Body of pancreas (tissue), 4 donors: ENCODE data around the gene KLRF2. TPM values are rescaled to one million over a fixed set of nuclear protein-coding genes. Genes with fewer than 3 reads are reported as not detected.

Experiments
- ATAC-seq: fragments of 150-250 bp; one replicate; pipeline ENCODE4 v1.9.1; 2016
- DNase-seq, 4 donors: peaks; one replicate each; pipeline ENCODE4 v3.0.0-alpha.2; 2019
- H3K27ac ChIP-seq, 4 donors: fragments of 200-600 bp; sonication (generic); 1 replicate in 3 of 4; 2 replicates in 1 of 4; pipeline versions ENCODE4 v1.5.1 to v1.6.1; 2016 to 2019; ENCODE audit warnings: mild to moderate bottlenecking in 1 of 4, mixed read lengths in 1 of 4, moderate library complexity in 1 of 4
- H3K27me3 ChIP-seq, 2 donors: fragments of 200-600 bp; sonication (generic); one replicate each; pipeline ENCODE4 v1.6.0; 2016; ENCODE audit warnings: mild to moderate bottlenecking in 1 of 2
- H3K36me3 ChIP-seq, 2 donors: fragments of 200-600 bp; sonication (generic); replicated peaks in 1 of 2; 2 replicates each; pipeline ENCODE4 v1.5.1; 2016; ENCODE audit warnings: low read depth in 2 of 2; ENCODE audit not compliant: insufficient read depth in 1 of 2
- H3K4me1 ChIP-seq: fragments of 200-600 bp; sonication (generic); one replicate; pipeline ENCODE4 v1.6.0; 2016
- H3K4me3 ChIP-seq, 2 donors: fragments of 200-600 bp; sonication (generic); 1 replicate in 1 of 2; 2 replicates in 1 of 2; pipeline ENCODE4 v1.5.1; 2016 to 2019
- H3K9me3 ChIP-seq, 3 donors: fragments of 200-600 bp; sonication (generic); 1 replicate in 2 of 3; 2 replicates in 1 of 3; pipeline ENCODE4 v1.5.1; 2016
- CTCF ChIP-seq, 7 experiments: fragments of 450-650 bp in 4 of 7; fragments of 200-600 bp in 3 of 7; sonication (generic) in 3 of 7; IDR thresholded peaks; one replicate each; pipeline ENCODE4 v1.5.1; 2016 to 2019; ENCODE audit warnings: antibody characterized with exemption in 7 of 7
- POLR2A ChIP-seq, 3 donors: fragments of 450-650 bp; IDR thresholded peaks; one replicate each; pipeline ENCODE4 v1.6.1; 2016; ENCODE audit warnings: antibody characterized with exemption in 3 of 3, mild to moderate bottlenecking in 2 of 3
- WGBS, 2 donors: methylation state at CpG; one replicate each; pipeline ENCODE4 v1.1.5; 2017; 5-methylcytosine and 5-hydroxymethylcytosine counted together
- intact Hi-C: fragments of 100-400 bp; cut with DNase I; formaldehyde crosslinking; loops from one replicate; pipeline ENCODE4 v1.15.1; 2023
- total RNA-seq, 2 donors: library from RNA; depleted of rRNA; stranded (reverse); fragments of >200 nt; gene quantifications; one replicate each; pipeline ENCODE4 v1.1.0, GENCODE V29; 2016

Gene KLRF2
- total RNA-seq, 2 donors from 2014 or later: not detected

GRCh38 chr12:9933958-9934357 is 52.7 kb downstream of the KLRF2 start:
- TF ChIP-seq POLR2A (IDR thresholded peaks at IDR 0.05): no peak
- no peak for TF ChIP-seq CTCF (IDR thresholded peaks at IDR 0.05)
- intact Hi-C loops: no loop called here

GRCh38 chr12:9935026-9935425 is 53.7 kb downstream of the KLRF2 start:
- 71 to 85% methylated on average over 2 of the region's 2 CpGs for WGBS, 2 donors
- Histone ChIP-seq H3K4me3 (no peak overlapping the region), H3K27ac (no peak overlapping the region), H3K4me1 (no peaks in the 10 kb centered on the region), H3K27me3 (no peaks in the 10 kb centered on the region), H3K36me3 (no peaks in the 10 kb centered on the region), H3K9me3 (no peaks in the 10 kb centered on the region)
- intact Hi-C loops: no loop called here
- no peak for ATAC-seq
- TF ChIP-seq CTCF (IDR thresholded peaks at IDR 0.05): no peak
- no peak for TF ChIP-seq POLR2A (IDR thresholded peaks at IDR 0.05)
- DNase-seq: no peak

More at GRCh38 chr12:9933958-9934357, 52.7 kb downstream of the KLRF2 start:
- no peaks in the 10 kb centered on the region for H3K27me3 ChIP-seq
- 76 to 88% methylated on average over 2 of the region's 2 CpGs for WGBS, 2 donors
- no peaks in the 10 kb centered on the region for H3K9me3 ChIP-seq
- ATAC-seq (no peak), DNase-seq (no peak)
- H3K4me3 ChIP-seq: no peak overlapping the region
- no peaks in the 10 kb centered on the region for H3K36me3 ChIP-seq
- no peaks in the 10 kb centered on the region for H3K4me1 ChIP-seq
- H3K27ac ChIP-seq: no peak overlapping the region

GRCh38 chr12:9936591-9936990 is 55.3 kb downstream of the KLRF2 start:
- intact Hi-C loops: no loop called here
- Histone ChIP-seq H3K36me3 (no peaks in the 10 kb centered on the region), H3K4me3 (no peak overlapping the region), H3K27me3 (no peaks in the 10 kb centered on the region), H3K4me1 (no peaks in the 10 kb centered on the region), H3K9me3 (no peaks in the 10 kb centered on the region), H3K27ac (no peak overlapping the region)
- WGBS, 2 donors: 57 to 68% methylated on average over 10 of the region's 10 CpGs
- DNase-seq: no peak
- no peak for ATAC-seq
- no peak for TF ChIP-seq CTCF (IDR thresholded peaks at IDR 0.05)
- TF ChIP-seq POLR2A (IDR thresholded peaks at IDR 0.05): no peak

GRCh38 chr12:9940375-9940774 is 59.1 kb downstream of the KLRF2 start:
- intact Hi-C loops: no loop called here

More at GRCh38 chr12:9940375-9940774, 59.1 kb downstream of the KLRF2 start:
- Histone ChIP-seq H3K36me3 (no peaks in the 10 kb centered on the region), H3K27ac (no peak overlapping the region), H3K9me3 (no peaks in the 10 kb centered on the region), H3K4me1 (no peaks in the 10 kb centered on the region), H3K27me3 (no peaks in the 10 kb centered on the region), H3K4me3 (no peak overlapping the region)
- 30 to 33% methylated on average over 2 of the region's 2 CpGs for WGBS, 2 donors
- ATAC-seq: no peak
- no peak for DNase-seq
- no peak for TF ChIP-seq POLR2A (IDR thresholded peaks at IDR 0.05)
- peak in 1 of 7 experiments; percentile 6 for TF ChIP-seq CTCF (IDR thresholded peaks at IDR 0.05)
